HepG2 (cell line): Measurements from ENCODE around the gene C12orf42. TPM values are rescaled to one million over a fixed set of nuclear protein-coding genes. Genes with fewer than 3 reads are reported as not detected.

ENCODE experiments used
- ATAC-seq: fragments of 200-7000 bp; cut with Tn5 transposase; 3 replicates; pipeline ENCODE4 v1.9.1; 2020; ENCODE audit warnings: mild to moderate bottlenecking, moderate library complexity
- BruUV-seq: library from RNA; stranded (reverse); fragments of 400-500 nt; replicated peaks from 2 replicates; lab custom pipeline; 2021; lab: Mats Ljungman, UMichigan
- CTCF ChIA-PET: fragments of 300-600 bp; formaldehyde crosslinking; extraction: SDS; loops from one replicate; lab custom pipeline; 2021; ENCODE audit warnings: low total read pairs, inconsistent platforms, low intra/inter-chr PET ratio; lab: Yijun Ruan, JAX
- POLR2A ChIA-PET: fragments of 350-600 bp; sonication (Branson Sonifier 250); formaldehyde crosslinking; loops from one replicate; lab custom pipeline; 2020; ENCODE audit warnings: antibody characterized with exemption, inconsistent platforms; lab: Yijun Ruan, JAX
- DNase-seq: peaks from one replicate; pipeline ENCODE4 v3.0.0-alpha.2; 2015; ENCODE audit warnings: low spot score
- FAIRE-seq: peaks from 3 replicates; lab custom pipeline; 2011; peaks lifted over from hg19 to GRCh38; lab: Jason Lieb, UNC
- H2AFZ ChIP-seq: one replicate; pipeline ENCODE4 v1.6.1; 2011; ENCODE audit warnings: low read length, inconsistent platforms
- H3K27ac ChIP-seq: fragments of 300-600 bp; 3 replicates; pipeline ENCODE4 v1.8.0; 2011; ENCODE audit warnings: mixed run types, mild to moderate bottlenecking, mixed read lengths, low read length, inconsistent platforms; ENCODE audit not compliant: insufficient read depth; ENCODE audit errors: extremely low read length
- H3K27me3 ChIP-seq, 2 experiments: fragments of 200-600 bp in 1 of 2; 2 replicates in 1 of 2; 3 replicates in 1 of 2; pipeline versions ENCODE4 v1.6.0 to v1.8.0; 2011; ENCODE audit warnings: low read length in 2 of 2, mild to moderate bottlenecking in 2 of 2, moderate library complexity in 2 of 2, inconsistent platforms in 1 of 2; ENCODE audit not compliant: insufficient read depth in 2 of 2, control insufficient read depth in 1 of 2
- H3K36me3 ChIP-seq, 2 experiments: fragments of 200-600 bp in 1 of 2; replicated peaks in 1 of 2; 2 replicates in 1 of 2; 3 replicates in 1 of 2; pipeline versions ENCODE4 v1.5.1 to v1.8.0; 2011; ENCODE audit warnings: low read length in 2 of 2, inconsistent platforms in 1 of 2; ENCODE audit not compliant: insufficient read depth in 2 of 2, control insufficient read depth in 1 of 2
- H3K4me1 ChIP-seq: 2 replicates; pipeline ENCODE4 v1.5.1; 2012; ENCODE audit warnings: low read length, inconsistent platforms; ENCODE audit not compliant: insufficient read depth
- H3K4me2 ChIP-seq: 2 replicates; pipeline ENCODE4 v1.6.0; 2011; ENCODE audit warnings: low read depth, low read length, inconsistent platforms
- H3K4me3 ChIP-seq, 3 experiments: fragments of 200-600 bp in 1 of 3; sonication (generic), shearing (Covaris generic) in 1 of 3; replicated peaks in 1 of 3; 2 replicates each; pipeline ENCODE4 v1.5.1; 2011 to 2016; ENCODE audit warnings: low read length in 3 of 3, inconsistent platforms in 2 of 3, low read depth in 2 of 3, mild to moderate bottlenecking in 2 of 3, control low read depth in 1 of 3, mixed read lengths in 1 of 3; ENCODE audit not compliant: insufficient read depth in 1 of 3
- H3K79me2 ChIP-seq: one replicate; pipeline ENCODE4 v1.6.1; 2011; ENCODE audit warnings: low read length, inconsistent platforms; ENCODE audit not compliant: insufficient read depth
- H3K9ac ChIP-seq: 2 replicates; pipeline ENCODE4 v1.6.0; 2011; ENCODE audit warnings: mild to moderate bottlenecking, low read depth, low read length, inconsistent platforms; ENCODE audit not compliant: insufficient read depth
- H3K9me3 ChIP-seq: 2 replicates; pipeline ENCODE4 v1.5.1; 2012; ENCODE audit warnings: mild to moderate bottlenecking, low read length
- H4K20me1 ChIP-seq: 2 replicates; pipeline ENCODE4 v1.6.0; 2011; ENCODE audit warnings: inconsistent platforms, mild to moderate bottlenecking, low read length, moderate library complexity; ENCODE audit not compliant: insufficient read depth
- ASH2L ChIP-seq: fragments of 300-600, 200-600 bp; sonication (generic); IDR thresholded peaks from 2 replicates; pipeline ENCODE4 v1.7.0; 2017; ENCODE audit warnings: low read depth, mild to moderate bottlenecking, moderate library complexity, mixed read lengths, low read length; ENCODE audit not compliant: insufficient read length
- ATF7-NPFF ChIP-seq: sonication (generic); formaldehyde crosslinking; IDR thresholded peaks from 2 replicates; pipeline ENCODE4 v1.8.1; 2023; ENCODE audit warnings: mild to moderate bottlenecking, low read depth, missing genetic modification reagents, moderate library complexity
- ETV6 ChIP-seq: sonication (generic); formaldehyde crosslinking; conservative IDR thresholded peaks from 2 replicates; pipeline ENCODE4 v1.4.0; 2020; ENCODE audit warnings: missing genetic modification reagents
- MEF2D ChIP-seq: sonication (generic); formaldehyde crosslinking; IDR thresholded peaks from 2 replicates; pipeline ENCODE4 v1.5.1; 2020; ENCODE audit warnings: mild to moderate bottlenecking, missing genetic modification reagents
- MIER2 ChIP-seq: IDR thresholded peaks from 2 replicates; pipeline ENCODE4 v1.6.1; 2016; ENCODE audit warnings: missing biosample characterization, missing genetic modification reagents
- NFRKB ChIP-seq: fragments of 450-650 bp; IDR thresholded peaks from 2 replicates; pipeline ENCODE4 v1.6.1; 2017
- TMF1 ChIP-seq: sonication (generic); formaldehyde crosslinking; IDR thresholded peaks from 2 replicates; pipeline ENCODE4 v1.8.1; 2022; ENCODE audit warnings: low read depth, missing genetic modification reagents
- TRIM22 ChIP-seq: fragments of 450-650 bp; IDR thresholded peaks from 2 replicates; pipeline ENCODE4 v1.6.1; 2017
- ZFP62 ChIP-seq: sonication (generic); formaldehyde crosslinking; IDR thresholded peaks from 2 replicates; pipeline ENCODE4 v1.4.0; 2020; ENCODE audit warnings: missing genetic modification reagents
- ZFP90 ChIP-seq: sonication (generic); formaldehyde crosslinking; IDR thresholded peaks from 2 replicates; pipeline ENCODE4 v1.8.0; 2022; ENCODE audit warnings: missing genetic modification reagents, mild to moderate bottlenecking, inconsistent platforms, borderline replicate concordance
- ZNF20 ChIP-seq: sonication (generic); formaldehyde crosslinking; IDR thresholded peaks from 2 replicates; pipeline ENCODE4 v1.4.0; 2020; ENCODE audit warnings: mild to moderate bottlenecking, moderate library complexity, missing genetic modification reagents
- ZNF280D ChIP-seq: sonication (generic); formaldehyde crosslinking; IDR thresholded peaks from 2 replicates; pipeline ENCODE4 v1.5.1; 2020; ENCODE audit warnings: mild to moderate bottlenecking, missing genetic modification reagents
- ZNF670 ChIP-seq: sonication (generic); formaldehyde crosslinking; IDR thresholded peaks from 2 replicates; pipeline ENCODE4 v1.8.0; 2022; ENCODE audit warnings: mild to moderate bottlenecking, missing genetic modification reagents, borderline replicate concordance
- ZNF768 ChIP-seq: sonication (generic); formaldehyde crosslinking; IDR thresholded peaks from 2 replicates; pipeline ENCODE4 v1.4.0; 2020; ENCODE audit warnings: missing genetic modification reagents
- ZNF788 ChIP-seq: sonication (generic); formaldehyde crosslinking; IDR thresholded peaks from 2 replicates; pipeline ENCODE4 v1.5.0; 2020; ENCODE audit warnings: mild to moderate bottlenecking, missing genetic modification reagents, borderline replicate concordance
- WGBS: methylation state at CpG from one replicate; pipeline ENCODE4 v1.1.6; 2017; ENCODE audit warnings: low lambda C conversion rate; 5-methylcytosine and 5-hydroxymethylcytosine counted together
- in situ Hi-C: cut with HindIII; loops from 2 replicates; pipeline ENCODE4 v1.10.0; 2017; ENCODE audit warnings: low pct_unique_long_range_greater_than_20kb; ENCODE audit not compliant: extremely low pct_ligation_motif_present
- intact Hi-C: fragments of 100-400 bp; cut with micrococcal nuclease; formaldehyde crosslinking; loops from one replicate; pipeline ENCODE4 v1.10.0; 2022; ENCODE audit not compliant: unreplicated experiment
- polyA plus RNA-seq, 8 experiments: library from polyadenylated mRNA; depleted of rRNA in 3 of 8; stranded (reverse) in 7 of 8; unstranded in 1 of 8; fragments of >200 nt; fragmentation: Illumina TruSeq in 4 of 8; extraction: Trizol in 4 of 8; gene quantifications; 2 replicates each; pipeline versions ENCODE4 v1.2.1 to v1.2.3, GENCODE V29; 2011 to 2016; ENCODE audit warnings: low read depth in 4 of 8, missing spikeins in 1 of 8, mixed read lengths in 1 of 8; ENCODE audit not compliant: insufficient read depth in 1 of 8
- total RNA-seq, 5 experiments: library from RNA; depleted of rRNA; stranded (reverse); fragments of >200 nt; fragmentation: Illumina TruSeq; extraction: Trizol; gene quantifications; 2 replicates each; pipeline ENCODE4 v1.2.3, GENCODE V29; 2016; ENCODE audit warnings: low read depth in 1 of 5
- TF ChIP-seq, protein P1 (sequence below), 2 experiments: IDR thresholded peaks; 2 replicates each; pipeline ENCODE4 v1.6.1; 2011 to 2012; ENCODE audit warnings: low read length in 2 of 2, borderline replicate concordance in 1 of 2, low read depth in 1 of 2, mild to moderate bottlenecking in 1 of 2, moderate library complexity in 1 of 2

Gene C12orf42
- total and polyA plus RNA-seq, 2 of the 13 experiments (the other 11 are each of a cell fraction or from before 2014, with no cell fraction given) = not detected

- BruUV-seq = no TSS peak
- no peaks in the 10 kb centered on the region for H3K27me3 ChIP-seq
- no peak for TF ChIP-seq ZFP62 (CRISPR knock-in tag)
- TF ChIP-seq ZNF768 (CRISPR knock-in tag) = no peak
- no peak for TF ChIP-seq TMF1
- no peak for TF ChIP-seq ATF7-NPFF (CRISPR knock-in tag)
- TF ChIP-seq ZFP90 = no peak
- TF ChIP-seq NFRKB = no peak
- no peak for TF ChIP-seq ETV6 (CRISPR knock-in tag)
- TF ChIP-seq MEF2D = no peak
- TF ChIP-seq ASH2L = no peak
- no peak for TF ChIP-seq ZNF670 (CRISPR knock-in tag)
- TF ChIP-seq, protein P1, sequence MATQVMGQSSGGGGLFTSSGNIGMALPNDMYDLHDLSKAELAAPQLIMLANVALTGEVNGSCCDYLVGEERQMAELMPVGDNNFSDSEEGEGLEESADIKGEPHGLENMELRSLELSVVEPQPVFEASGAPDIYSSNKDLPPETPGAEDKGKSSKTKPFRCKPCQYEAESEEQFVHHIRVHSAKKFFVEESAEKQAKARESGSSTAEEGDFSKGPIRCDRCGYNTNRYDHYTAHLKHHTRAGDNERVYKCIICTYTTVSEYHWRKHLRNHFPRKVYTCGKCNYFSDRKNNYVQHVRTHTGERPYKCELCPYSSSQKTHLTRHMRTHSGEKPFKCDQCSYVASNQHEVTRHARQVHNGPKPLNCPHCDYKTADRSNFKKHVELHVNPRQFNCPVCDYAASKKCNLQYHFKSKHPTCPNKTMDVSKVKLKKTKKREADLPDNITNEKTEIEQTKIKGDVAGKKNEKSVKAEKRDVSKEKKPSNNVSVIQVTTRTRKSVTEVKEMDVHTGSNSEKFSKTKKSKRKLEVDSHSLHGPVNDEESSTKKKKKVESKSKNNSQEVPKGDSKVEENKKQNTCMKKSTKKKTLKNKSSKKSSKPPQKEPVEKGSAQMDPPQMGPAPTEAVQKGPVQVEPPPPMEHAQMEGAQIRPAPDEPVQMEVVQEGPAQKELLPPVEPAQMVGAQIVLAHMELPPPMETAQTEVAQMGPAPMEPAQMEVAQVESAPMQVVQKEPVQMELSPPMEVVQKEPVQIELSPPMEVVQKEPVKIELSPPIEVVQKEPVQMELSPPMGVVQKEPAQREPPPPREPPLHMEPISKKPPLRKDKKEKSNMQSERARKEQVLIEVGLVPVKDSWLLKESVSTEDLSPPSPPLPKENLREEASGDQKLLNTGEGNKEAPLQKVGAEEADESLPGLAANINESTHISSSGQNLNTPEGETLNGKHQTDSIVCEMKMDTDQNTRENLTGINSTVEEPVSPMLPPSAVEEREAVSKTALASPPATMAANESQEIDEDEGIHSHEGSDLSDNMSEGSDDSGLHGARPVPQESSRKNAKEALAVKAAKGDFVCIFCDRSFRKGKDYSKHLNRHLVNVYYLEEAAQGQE (IDR thresholded peaks at IDR 0.05; ENCODE audit: borderline replicate concordance in 1 of 2, low read depth in 1 of 2, low read length in 2 of 2) = no peak
- TF ChIP-seq TRIM22 = no peak
- TF ChIP-seq ZNF280D (CRISPR knock-in tag) = no peak
- no peak for TF ChIP-seq ZNF20
- TF ChIP-seq MIER2 (CRISPR knock-in tag) = no peak
- no peak for TF ChIP-seq ZNF788 (CRISPR knock-in tag)
- no peak overlapping the region for H3K9ac ChIP-seq
- CTCF ChIA-PET = no interaction called here
- no peak for ATAC-seq
- no peak overlapping the region for H3K4me2 ChIP-seq
- H3K79me2 ChIP-seq = no peaks in the 10 kb centered on the region
- POLR2A ChIA-PET = no interaction called here
- H2AFZ ChIP-seq = no peak overlapping the region
- H3K27ac ChIP-seq = no peak overlapping the region
- no peaks in the 10 kb centered on the region for H3K4me1 ChIP-seq
- no peaks in the 10 kb centered on the region for H3K9me3 ChIP-seq
- H4K20me1 ChIP-seq = no peaks in the 10 kb centered on the region
- H3K4me3 ChIP-seq = no peak overlapping the region
- intact Hi-C loops = no loop called here
- H3K36me3 ChIP-seq = no peaks in the 10 kb centered on the region
- in situ Hi-C loops = no loop called here
- DNase-seq = no peak
- no peak for FAIRE-seq
- WGBS = 54% methylated on average over 5 of the region's 5 CpGs
Measured at GRCh38 chr12:103442182-103442555, 53.6 kb downstream of the C12orf42 start.
